Peyer's patch (tissue), 4 donors: ENCODE results near the gene CCL25.

ENCODE experiments used
- POLR2A ChIP-seq, 2 donors: fragments of 450-650 bp; IDR thresholded peaks; one replicate each; pipeline ENCODE4 v1.5.1; 2017; ENCODE audit warnings: antibody characterized with exemption in 2 of 2, mild to moderate bottlenecking in 2 of 2, moderate library complexity in 2 of 2
- TF ChIP-seq, protein P1 (sequence below), 6 experiments: fragments of 450-650 bp in 4 of 6; fragments of 200-600 bp in 2 of 6; sonication (generic) in 1 of 6; IDR thresholded peaks; one replicate each; pipeline ENCODE4 v1.5.1; 2017 to 2019; ENCODE audit warnings: antibody characterized with exemption in 6 of 6, mild to moderate bottlenecking in 3 of 6, moderate library complexity in 1 of 6

DNA sequence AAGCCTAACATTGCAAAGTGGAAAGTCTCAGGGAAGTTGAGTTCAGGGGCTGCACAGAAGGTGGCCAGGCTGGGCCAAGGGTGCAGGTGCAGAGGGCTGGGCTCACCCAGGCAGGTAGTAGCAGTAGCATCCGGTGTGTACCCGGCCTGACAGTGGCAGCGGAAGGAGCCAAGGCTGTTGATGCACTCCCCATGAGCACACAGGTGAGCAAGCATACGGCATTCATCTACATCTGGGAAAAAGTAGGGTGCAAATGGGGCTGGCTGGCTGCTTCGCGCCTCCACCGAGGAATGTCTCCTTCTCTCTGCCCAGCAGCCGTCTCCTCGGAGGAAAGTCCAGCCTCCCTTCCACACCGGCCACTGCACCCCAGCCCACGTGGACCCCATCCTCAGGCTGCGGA is 30.6 kb downstream of the CCL25 start:
- TF ChIP-seq, protein P1, sequence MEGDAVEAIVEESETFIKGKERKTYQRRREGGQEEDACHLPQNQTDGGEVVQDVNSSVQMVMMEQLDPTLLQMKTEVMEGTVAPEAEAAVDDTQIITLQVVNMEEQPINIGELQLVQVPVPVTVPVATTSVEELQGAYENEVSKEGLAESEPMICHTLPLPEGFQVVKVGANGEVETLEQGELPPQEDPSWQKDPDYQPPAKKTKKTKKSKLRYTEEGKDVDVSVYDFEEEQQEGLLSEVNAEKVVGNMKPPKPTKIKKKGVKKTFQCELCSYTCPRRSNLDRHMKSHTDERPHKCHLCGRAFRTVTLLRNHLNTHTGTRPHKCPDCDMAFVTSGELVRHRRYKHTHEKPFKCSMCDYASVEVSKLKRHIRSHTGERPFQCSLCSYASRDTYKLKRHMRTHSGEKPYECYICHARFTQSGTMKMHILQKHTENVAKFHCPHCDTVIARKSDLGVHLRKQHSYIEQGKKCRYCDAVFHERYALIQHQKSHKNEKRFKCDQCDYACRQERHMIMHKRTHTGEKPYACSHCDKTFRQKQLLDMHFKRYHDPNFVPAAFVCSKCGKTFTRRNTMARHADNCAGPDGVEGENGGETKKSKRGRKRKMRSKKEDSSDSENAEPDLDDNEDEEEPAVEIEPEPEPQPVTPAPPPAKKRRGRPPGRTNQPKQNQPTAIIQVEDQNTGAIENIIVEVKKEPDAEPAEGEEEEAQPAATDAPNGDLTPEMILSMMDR (IDR thresholded peaks at IDR 0.05) = no peak
- no peak for TF ChIP-seq POLR2A (IDR thresholded peaks at IDR 0.05)
